ENCODE measurements around the gene CHMP1A. TPM values are rescaled to one million over a fixed set of nuclear protein-coding genes. Genes with fewer than 3 reads are reported as not detected.
"Not testable (repeated sequence)": the region's sequence is repeated elsewhere in the genome, so short reads cannot be mapped to it uniquely, and the experiment has no call there.

The CHMP1A gene
- total RNA-seq, 1 donor from 2014 or later: 80.0 TPM

DNA sequence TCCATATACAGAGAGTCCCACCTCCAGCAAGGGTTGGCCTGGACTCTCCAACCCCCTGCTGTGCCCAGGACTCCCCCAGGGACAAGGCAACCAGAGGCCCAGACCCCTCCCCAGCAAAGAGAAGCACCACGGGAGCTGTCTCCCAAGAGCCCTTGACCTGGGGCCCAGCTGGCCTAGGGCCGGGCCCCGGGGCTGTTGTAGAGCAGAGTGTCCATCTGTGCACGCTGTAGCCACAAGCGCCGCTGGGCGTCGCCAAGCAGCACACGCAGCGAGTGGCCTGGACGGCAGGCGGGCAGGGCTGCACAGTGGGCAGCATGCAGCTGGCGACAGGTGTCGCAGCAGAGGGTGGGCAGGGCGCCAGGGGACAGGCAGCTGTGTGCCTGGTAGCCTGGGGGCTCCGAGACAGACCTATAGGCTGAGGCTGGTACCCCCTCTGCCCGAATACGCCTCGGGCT lies 39.7 kb upstream of the CHMP1A start:
- no peak for DNase-seq (ENCODE audit: low spot score)
- peaks cover 17% of the 10 kb centered on the region for H3K36me3 Mint-ChIP-seq (ENCODE audit: low read depth)
- H3K4me1 Mint-ChIP-seq (ENCODE audit: low read depth): peaks cover 9% of the 10 kb centered on the region
- H3K27ac Mint-ChIP-seq: no peak overlapping the region
- H3K9me3 Mint-ChIP-seq: no peaks in the 10 kb centered on the region
- H3K27me3 Mint-ChIP-seq (ENCODE audit: low read depth): no peaks in the 10 kb centered on the region
- no peak overlapping the region for H3K4me3 Mint-ChIP-seq (ENCODE audit: low read depth)
- intact Hi-C loops (cut with micrococcal nuclease): no loop called here

DNA sequence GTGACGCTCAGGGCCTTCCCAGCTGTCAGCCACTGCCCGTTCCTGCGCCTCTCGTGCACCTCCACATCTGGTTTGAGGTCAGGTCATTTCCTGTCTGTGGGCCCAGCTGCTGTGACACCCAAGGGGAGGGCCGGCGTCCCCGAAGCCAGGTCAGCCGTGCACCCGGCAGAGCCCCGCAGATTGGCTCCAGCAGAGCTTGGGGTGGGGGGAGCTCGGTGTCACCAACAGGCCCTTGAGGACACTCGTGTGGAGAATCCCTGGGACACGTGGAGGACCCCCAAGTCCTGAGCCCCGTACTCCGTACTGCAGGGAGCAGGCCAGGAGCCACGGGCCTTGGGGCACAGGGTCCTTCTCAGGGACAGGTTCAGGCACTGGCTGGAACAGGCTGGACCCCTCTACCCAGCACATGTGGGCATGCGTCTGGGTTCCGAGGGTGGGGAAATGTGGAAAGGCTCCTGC lies 39.2 kb upstream of the CHMP1A start:
- Mint-ChIP-seq H3K9me3 (no peaks in the 10 kb centered on the region), H3K4me3 (ENCODE audit: low read depth) (no peak overlapping the region), H3K4me1 (ENCODE audit: low read depth) (peaks cover 8% of the 10 kb centered on the region), H3K27ac (no peak overlapping the region), H3K36me3 (ENCODE audit: low read depth) (peaks cover 21% of the 10 kb centered on the region), H3K27me3 (ENCODE audit: low read depth) (no peaks in the 10 kb centered on the region)
- DNase-seq (ENCODE audit: low spot score): peak; percentile 34
- intact Hi-C loops (cut with micrococcal nuclease): no loop called here

DNA sequence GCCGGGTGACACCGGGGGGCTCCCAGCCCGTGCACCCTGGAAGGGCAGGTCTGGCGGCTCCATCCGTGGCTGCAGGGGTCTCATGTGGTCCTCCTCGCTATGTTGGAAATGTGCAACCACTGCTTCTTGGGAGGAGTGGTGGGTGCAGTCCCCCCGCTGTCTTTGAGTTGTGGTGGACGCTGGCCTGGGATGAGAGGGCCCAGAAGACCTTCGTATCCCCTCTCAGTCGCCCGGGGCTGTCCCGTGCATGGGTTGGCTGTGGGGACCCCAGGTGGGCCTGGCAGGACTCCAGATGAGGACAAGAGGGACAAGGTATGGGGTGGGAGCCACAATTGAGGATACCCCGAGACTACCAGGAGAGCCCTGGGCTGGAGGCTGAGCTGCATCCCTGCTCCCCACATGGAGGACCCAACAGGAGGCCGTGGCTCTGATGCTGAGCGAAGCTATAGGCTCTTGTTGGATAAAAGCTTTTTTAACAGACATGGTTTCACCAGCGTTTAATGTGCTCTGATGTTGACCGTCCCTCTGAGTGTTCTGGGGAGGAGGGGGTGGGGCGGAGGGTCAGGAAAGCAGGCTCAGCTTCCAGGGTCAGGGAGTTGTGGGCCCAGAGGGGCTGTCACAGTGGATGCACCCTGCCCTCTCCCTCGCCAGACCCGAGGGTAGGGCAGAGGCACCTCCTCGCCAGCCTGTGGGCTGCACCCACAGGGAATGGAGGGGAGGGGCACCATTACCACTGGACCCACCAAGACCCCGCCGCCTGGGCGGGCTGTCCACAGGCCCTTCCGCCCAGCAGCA lies 38.6 kb upstream of the CHMP1A start:
- Mint-ChIP-seq H3K27ac (no peak overlapping the region), H3K27me3 (ENCODE audit: low read depth) (no peaks in the 10 kb centered on the region), H3K36me3 (ENCODE audit: low read depth) (peaks cover 23% of the 10 kb centered on the region), H3K4me3 (ENCODE audit: low read depth) (no peak overlapping the region), H3K9me3 (no peaks in the 10 kb centered on the region), H3K4me1 (ENCODE audit: low read depth) (peaks cover 8% of the 10 kb centered on the region)
- DNase-seq (ENCODE audit: low spot score): no peak
- intact Hi-C loops (cut with micrococcal nuclease): no loop called here

DNA sequence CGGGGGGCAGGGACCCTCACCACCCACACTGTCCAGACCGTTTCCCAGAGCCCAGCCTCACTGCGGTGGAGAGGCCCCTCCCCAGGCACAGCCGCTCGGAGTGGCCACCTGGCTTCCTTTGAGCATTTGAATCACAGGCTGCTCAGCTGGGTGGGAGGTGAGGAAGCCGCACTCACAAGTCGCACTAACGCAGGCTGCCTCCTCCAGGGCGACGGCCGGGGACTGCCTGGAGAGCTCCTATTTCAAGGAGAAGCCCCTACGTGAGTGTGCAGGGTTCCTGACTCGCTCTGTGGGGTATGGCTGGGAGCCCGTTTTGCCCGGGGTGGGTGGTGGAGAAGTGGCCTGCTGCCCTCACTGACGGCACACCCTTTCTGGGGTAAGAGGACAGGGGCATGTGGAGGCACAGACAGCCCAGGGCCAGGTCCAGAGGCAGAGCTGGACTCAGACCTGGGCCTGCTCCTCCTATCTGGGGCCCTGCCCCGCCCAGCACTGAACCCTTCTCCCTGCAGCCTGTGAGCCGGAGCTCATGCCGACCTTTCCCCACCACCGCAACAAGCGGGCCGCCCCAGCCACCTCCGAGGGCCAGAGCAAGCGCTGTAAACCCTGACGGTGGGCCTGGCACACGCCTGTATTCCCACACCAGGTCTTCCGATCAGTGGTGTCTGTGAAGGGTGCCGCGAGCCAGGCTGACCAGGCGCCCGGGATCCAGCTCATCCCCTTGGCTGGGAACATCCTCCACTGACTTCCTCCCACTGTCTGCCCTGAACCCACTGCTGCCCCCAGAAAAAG lies 37.8 kb upstream of the CHMP1A start:
- Mint-ChIP-seq H3K9me3 (no peaks in the 10 kb centered on the region), H3K27me3 (ENCODE audit: low read depth) (no peaks in the 10 kb centered on the region), H3K27ac (no peak overlapping the region), H3K4me3 (ENCODE audit: low read depth) (no peak overlapping the region), H3K4me1 (ENCODE audit: low read depth) (peaks cover 5% of the 10 kb centered on the region), H3K36me3 (ENCODE audit: low read depth) (peaks cover 28% of the 10 kb centered on the region)
- no peak for DNase-seq (ENCODE audit: low spot score)
- intact Hi-C loops (cut with micrococcal nuclease): no loop called here

DNA sequence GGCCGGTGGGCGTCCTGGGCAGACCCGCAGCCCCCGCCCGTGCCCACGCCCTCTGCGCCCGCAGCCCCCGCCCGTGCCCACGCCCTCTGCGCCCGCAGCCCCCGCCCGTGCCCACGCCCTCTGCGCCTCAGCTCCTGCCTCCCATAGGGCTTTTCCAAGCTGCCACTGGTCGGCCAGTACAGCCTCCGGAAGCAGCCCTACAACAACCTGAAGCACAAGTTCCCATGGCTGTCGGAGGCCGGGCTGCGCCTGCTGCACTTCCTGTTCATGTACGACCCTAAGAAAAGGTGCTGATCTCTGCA lies 37.2 kb upstream of the CHMP1A start:
- H3K9me3 Mint-ChIP-seq; H3K27me3 Mint-ChIP-seq (ENCODE audit: low read depth); H3K4me1 Mint-ChIP-seq (ENCODE audit: low read depth); H3K4me3 Mint-ChIP-seq (ENCODE audit: low read depth); H3K27ac Mint-ChIP-seq; DNase-seq (ENCODE audit: low spot score); intact Hi-C loops (cut with micrococcal nuclease): not testable (repeated sequence)
- H3K36me3 Mint-ChIP-seq (ENCODE audit: low read depth): peaks cover 32% of the 10 kb centered on the region

DNA sequence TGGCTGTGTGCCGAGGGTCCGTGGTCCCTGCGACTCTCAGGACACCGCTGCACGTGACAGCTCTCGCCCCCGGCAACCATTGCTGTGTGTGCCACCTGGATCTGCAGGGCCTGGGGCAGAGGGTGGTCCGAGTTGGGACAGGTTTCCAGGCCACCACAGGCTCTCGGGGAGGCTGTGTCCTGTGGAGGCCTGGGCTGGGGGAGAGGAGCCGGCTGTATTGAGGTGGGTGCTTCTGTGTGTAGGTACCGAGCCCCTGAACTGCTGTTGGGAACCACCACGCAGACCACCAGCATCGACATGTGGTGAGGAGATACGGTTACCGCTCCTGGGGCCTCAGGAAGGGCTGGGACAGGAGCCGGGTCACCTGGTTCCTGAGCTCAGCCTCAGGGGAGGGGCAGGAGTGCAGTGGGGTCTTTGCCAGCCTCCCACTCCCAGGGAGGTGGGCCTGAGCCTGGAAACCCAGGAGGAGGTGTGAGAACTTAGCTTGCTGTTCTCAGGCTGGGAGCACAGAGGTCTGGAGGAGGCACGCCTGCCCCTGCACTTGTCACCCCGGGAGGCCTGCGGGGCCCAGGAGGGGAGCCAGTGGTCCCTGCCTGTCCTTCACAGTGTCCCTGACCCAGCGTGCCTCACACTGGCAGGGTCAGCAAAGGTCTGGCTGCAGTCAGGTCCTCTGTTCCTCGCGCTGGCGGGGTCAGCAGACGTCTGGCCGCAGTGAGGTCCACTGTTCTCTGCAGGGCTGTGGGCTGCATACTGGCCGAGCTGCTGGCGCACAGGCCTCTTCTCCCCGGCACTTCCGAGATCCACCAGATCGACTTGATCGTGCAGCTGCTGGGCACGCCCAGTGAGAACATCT lies 36.6 kb upstream of the CHMP1A start:
- intact Hi-C loops (cut with micrococcal nuclease): no loop called here
- Mint-ChIP-seq H3K4me3 (ENCODE audit: low read depth) (no peak overlapping the region), H3K9me3 (no peaks in the 10 kb centered on the region), H3K4me1 (ENCODE audit: low read depth) (peaks cover 2% of the 10 kb centered on the region), H3K27ac (no peak overlapping the region), H3K36me3 (ENCODE audit: low read depth) (peaks cover 31% of the 10 kb centered on the region), H3K27me3 (ENCODE audit: low read depth) (no peaks in the 10 kb centered on the region)
- DNase-seq (ENCODE audit: low spot score): no peak

DNA sequence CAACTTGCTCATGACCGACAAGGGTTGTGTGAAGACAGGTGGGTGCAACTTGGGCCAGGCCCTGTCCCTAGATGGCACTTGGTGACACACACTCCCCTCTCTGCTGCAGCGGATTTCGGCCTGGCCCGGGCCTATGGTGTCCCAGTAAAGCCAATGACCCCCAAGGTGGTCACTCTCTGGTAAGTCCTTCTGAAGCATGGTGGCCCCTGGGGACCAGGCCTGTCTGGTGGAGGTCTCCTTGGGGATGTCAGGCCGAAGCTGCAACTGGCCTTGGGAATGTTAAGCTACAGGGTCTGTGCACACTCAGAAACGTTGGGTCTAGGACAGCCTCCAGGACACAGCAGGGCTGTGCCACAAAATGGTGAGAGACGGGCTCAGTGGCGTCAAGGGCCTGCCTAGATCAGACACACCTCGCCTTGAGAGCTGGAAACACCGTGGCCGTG lies 35.8 kb upstream of the CHMP1A start:
- intact Hi-C loops (cut with micrococcal nuclease): no loop called here
- Mint-ChIP-seq H3K4me3 (ENCODE audit: low read depth) (no peak overlapping the region), H3K9me3 (no peaks in the 10 kb centered on the region), H3K27ac (no peak overlapping the region), H3K27me3 (ENCODE audit: low read depth) (no peaks in the 10 kb centered on the region), H3K4me1 (ENCODE audit: low read depth) (no peaks in the 10 kb centered on the region), H3K36me3 (ENCODE audit: low read depth) (peaks cover 28% of the 10 kb centered on the region)
- DNase-seq (ENCODE audit: low spot score): no peak

DNA sequence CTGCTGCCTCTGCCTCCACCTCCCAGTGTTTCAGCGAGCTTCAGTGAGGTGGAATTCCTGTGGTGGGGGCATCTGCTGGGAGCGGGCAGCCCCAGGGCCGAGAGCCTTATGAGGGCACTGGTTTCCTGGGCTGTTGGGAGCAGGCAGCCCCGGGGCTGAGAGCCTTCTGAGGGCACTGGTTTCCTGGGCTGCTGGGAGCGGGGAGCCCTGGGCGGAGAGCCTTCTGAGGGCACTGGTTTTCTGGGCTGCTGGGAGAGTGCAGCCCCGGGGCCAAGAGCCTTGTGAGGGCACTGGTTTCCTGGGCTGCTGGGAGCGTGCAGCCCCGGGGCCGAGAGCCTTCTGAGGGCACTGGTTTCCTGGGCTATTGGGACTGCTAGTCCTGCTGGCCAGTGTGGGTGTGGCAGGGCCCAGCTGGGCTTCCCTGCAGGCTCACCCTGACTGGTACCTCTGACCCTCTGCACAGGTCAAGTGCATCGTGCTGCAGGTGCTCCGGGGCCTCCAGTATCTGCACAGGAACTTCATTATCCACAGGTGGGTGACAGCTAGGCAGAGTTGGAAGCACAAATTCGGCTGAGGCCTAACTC lies 34.6 kb upstream of the CHMP1A start:
- Mint-ChIP-seq H3K27me3 (ENCODE audit: low read depth) (no peaks in the 10 kb centered on the region), H3K4me3 (ENCODE audit: low read depth) (no peak overlapping the region)
- intact Hi-C loops (cut with micrococcal nuclease): no loop called here

DNA sequence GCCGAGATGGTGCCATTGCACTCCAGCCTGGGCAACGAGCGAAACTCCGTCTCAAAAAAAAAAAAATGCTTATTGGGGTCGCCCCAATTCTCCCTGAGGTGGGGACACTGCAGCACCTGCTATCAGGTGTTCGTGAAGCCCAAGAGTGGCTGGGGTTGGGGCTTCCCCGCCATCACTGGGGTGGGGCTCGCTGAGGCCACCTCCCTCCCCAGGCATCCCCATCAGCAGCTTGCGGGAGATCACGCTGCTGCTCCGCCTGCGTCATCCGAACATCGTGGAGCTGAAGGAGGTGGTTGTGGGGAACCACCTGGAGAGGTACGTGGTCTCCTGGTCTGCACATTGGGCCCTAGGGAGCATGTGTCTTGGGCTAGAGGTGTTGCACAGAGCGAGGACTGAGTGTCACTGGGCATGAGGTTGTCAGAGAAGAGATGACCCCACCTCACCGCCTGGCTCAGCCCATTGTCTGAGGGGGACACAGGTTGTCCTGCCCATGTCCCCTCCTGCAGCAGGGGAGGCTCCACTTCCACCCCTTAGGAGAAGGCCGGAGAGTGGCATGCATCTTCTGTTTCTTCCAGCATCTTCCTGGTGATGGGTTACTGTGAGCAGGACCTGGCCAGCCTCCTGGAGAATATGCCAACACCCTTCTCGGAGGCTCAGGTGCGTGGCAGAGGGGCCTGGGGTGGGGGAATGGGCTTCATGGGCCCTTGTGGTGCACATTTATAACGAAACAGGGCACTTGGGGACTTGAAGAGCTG lies 33.9 kb upstream of the CHMP1A start:
- intact Hi-C loops (cut with micrococcal nuclease): no loop called here
- Mint-ChIP-seq H3K9me3 (no peaks in the 10 kb centered on the region), H3K27me3 (ENCODE audit: low read depth) (no peaks in the 10 kb centered on the region), H3K27ac (no peak overlapping the region), H3K4me3 (ENCODE audit: low read depth) (no peak overlapping the region), H3K36me3 (ENCODE audit: low read depth) (peaks cover 31% of the 10 kb centered on the region), H3K4me1 (ENCODE audit: low read depth) (peaks cover 6% of the 10 kb centered on the region)
- no peak for DNase-seq (ENCODE audit: low spot score)

More for the DNA sequence above, 34.6 kb upstream of the CHMP1A start:
- Mint-ChIP-seq H3K9me3 (no peaks in the 10 kb centered on the region), H3K27ac (no peak overlapping the region), H3K36me3 (ENCODE audit: low read depth) (peaks cover 28% of the 10 kb centered on the region), H3K4me1 (ENCODE audit: low read depth) (peaks cover 6% of the 10 kb centered on the region)
- no peak for DNase-seq (ENCODE audit: low spot score)

DNA sequence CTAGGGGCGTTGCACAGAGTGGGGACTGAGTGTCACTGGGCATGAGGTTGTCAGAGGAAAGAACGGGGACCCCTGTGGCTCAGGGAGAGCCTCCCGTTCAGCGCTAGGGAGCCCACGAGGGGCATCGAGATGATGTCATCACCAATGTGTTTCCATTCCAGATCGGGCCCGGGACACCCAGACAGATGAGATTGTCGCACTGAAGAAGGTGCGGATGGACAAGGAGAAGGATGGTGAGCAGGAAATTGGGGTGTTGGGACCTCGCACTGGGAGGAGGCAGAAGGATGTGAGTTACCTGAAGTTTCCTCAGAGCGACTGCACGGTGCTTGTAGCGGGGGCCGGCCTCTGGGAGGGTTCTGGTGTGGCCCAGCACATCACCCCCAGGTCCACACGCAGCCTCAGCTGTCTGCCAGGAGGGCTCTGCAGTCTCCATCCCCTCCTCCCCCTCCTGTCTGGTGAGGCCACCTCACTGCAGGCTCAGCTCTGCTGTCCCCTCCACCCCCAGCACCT lies 32.9 kb upstream of the CHMP1A start:
- H3K27me3 Mint-ChIP-seq (ENCODE audit: low read depth): no peaks in the 10 kb centered on the region
- H3K4me1 Mint-ChIP-seq (ENCODE audit: low read depth): peaks cover 8% of the 10 kb centered on the region
- no peaks in the 10 kb centered on the region for H3K9me3 Mint-ChIP-seq
- H3K36me3 Mint-ChIP-seq (ENCODE audit: low read depth): peaks cover 37% of the 10 kb centered on the region
- no peak overlapping the region for H3K4me3 Mint-ChIP-seq (ENCODE audit: low read depth)
- DNase-seq (ENCODE audit: low spot score): no peak
- no peak overlapping the region for H3K27ac Mint-ChIP-seq
- intact Hi-C loops (cut with micrococcal nuclease): no loop called here

DNA sequence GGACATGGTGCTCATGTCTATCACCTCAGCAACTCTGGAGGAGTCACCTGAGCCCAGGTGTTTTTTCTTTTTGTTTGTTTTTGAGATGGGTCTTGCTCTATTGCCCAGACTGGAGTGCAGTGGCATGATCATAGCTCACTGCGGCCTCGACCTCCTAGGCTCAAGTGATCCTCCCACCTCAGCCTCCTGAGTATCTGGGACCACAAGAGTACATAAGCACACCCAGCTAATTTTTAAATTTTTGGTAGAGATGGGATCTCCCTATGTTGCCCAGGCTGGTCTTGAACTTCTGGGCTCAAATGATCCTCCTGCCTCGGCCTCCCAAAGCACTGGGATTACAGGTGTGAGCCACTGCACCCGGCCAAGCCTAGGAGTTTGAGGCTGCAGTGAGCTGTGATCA lies 32.1 kb upstream of the CHMP1A start:
- H3K9me3 Mint-ChIP-seq; H3K4me1 Mint-ChIP-seq (ENCODE audit: low read depth); H3K27me3 Mint-ChIP-seq (ENCODE audit: low read depth); DNase-seq (ENCODE audit: low spot score); H3K27ac Mint-ChIP-seq; intact Hi-C loops (cut with micrococcal nuclease); H3K4me3 Mint-ChIP-seq (ENCODE audit: low read depth): not testable (repeated sequence)
- peaks cover 38% of the 10 kb centered on the region for H3K36me3 Mint-ChIP-seq (ENCODE audit: low read depth)

DNA sequence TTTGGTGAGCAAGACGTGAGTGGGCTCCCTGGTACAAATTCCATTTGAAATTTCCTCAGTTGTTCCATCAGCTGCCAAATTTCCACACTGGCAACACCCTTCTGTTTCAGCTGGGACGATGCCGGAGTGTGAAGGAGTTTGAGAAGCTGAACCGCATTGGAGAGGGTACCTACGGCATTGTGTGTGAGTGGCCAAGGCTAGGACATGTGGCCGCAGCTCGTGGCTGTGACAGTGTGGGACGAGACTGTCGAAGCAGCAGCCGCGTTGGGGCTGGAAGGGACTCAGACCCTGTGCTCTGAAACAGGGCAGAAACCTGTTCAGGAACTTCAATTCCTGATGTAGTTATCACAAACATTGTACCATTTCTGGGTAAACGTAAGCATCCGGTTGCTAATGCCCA lies 31.6 kb upstream of the CHMP1A start:
- H3K27me3 Mint-ChIP-seq (ENCODE audit: low read depth): no peaks in the 10 kb centered on the region
- peaks cover 8% of the 10 kb centered on the region for H3K4me1 Mint-ChIP-seq (ENCODE audit: low read depth)
- intact Hi-C loops (cut with micrococcal nuclease): no loop called here
- no peak overlapping the region for H3K27ac Mint-ChIP-seq
- no peak for DNase-seq (ENCODE audit: low spot score)
- peaks cover 40% of the 10 kb centered on the region for H3K36me3 Mint-ChIP-seq (ENCODE audit: low read depth)
- H3K9me3 Mint-ChIP-seq: peaks cover 4% of the 10 kb centered on the region
- no peak overlapping the region for H3K4me3 Mint-ChIP-seq (ENCODE audit: low read depth)

Measured in activated T-helper 2 cell treated with anti-CD3 and anti-CD28 coated beads, Interferon-gamma antibody, Interleukin-2, Interleukin-4, amounts not matched to agents 10 μg/mL and 5 μg/mL and 100 μg/mL, durations not matched to agents 14 hours and 24 hours and 36 hours (primary cell).